Testis (tissue), 2 donors: ENCODE data around the gene PAPOLA.

Source experiments
- POLR2A ChIP-seq: fragments of 450-650 bp; IDR thresholded peaks from one replicate; pipeline ENCODE4 v1.6.1; 2017; ENCODE audit warnings: antibody characterized with exemption, mild to moderate bottlenecking, moderate library complexity
- TF ChIP-seq, protein P1 (sequence below), 3 experiments: fragments of 450-650 bp in 2 of 3; fragments of 200-600 bp in 1 of 3; sonication (generic) in 1 of 3; IDR thresholded peaks; one replicate each; pipeline ENCODE4 v1.5.1; 2016 to 2019; ENCODE audit warnings: antibody characterized with exemption in 3 of 3, mild to moderate bottlenecking in 2 of 3, moderate library complexity in 1 of 3

DNA sequence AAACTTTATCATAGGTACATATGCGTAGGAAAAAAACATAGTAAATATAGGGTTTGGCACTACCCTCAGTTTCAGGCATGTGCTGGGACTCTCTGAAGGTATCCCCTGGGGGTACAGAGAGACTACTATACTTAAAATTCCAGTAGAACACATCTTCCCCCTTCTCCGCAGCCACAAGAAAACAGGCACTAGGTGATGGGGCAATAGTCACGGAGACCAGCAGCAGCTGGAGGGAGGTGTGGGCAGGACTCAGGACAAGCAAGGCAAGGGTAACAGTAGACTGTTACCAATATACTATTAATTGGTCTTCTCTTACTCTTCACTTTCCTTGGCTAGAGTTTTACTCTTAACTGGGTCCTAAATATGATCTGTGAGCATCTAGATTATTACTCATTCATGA is 4.6 kb upstream of the PAPOLA start:
- TF ChIP-seq, protein P1, sequence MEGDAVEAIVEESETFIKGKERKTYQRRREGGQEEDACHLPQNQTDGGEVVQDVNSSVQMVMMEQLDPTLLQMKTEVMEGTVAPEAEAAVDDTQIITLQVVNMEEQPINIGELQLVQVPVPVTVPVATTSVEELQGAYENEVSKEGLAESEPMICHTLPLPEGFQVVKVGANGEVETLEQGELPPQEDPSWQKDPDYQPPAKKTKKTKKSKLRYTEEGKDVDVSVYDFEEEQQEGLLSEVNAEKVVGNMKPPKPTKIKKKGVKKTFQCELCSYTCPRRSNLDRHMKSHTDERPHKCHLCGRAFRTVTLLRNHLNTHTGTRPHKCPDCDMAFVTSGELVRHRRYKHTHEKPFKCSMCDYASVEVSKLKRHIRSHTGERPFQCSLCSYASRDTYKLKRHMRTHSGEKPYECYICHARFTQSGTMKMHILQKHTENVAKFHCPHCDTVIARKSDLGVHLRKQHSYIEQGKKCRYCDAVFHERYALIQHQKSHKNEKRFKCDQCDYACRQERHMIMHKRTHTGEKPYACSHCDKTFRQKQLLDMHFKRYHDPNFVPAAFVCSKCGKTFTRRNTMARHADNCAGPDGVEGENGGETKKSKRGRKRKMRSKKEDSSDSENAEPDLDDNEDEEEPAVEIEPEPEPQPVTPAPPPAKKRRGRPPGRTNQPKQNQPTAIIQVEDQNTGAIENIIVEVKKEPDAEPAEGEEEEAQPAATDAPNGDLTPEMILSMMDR (IDR thresholded peaks at IDR 0.05), result no peak
- TF ChIP-seq POLR2A, result no peak
